ENCODE data around the gene OR51E2.
A peak's percentile ranks its signal among the peaks of the same experiment; 100 is the strongest.

Gene OR51E2

DNA sequence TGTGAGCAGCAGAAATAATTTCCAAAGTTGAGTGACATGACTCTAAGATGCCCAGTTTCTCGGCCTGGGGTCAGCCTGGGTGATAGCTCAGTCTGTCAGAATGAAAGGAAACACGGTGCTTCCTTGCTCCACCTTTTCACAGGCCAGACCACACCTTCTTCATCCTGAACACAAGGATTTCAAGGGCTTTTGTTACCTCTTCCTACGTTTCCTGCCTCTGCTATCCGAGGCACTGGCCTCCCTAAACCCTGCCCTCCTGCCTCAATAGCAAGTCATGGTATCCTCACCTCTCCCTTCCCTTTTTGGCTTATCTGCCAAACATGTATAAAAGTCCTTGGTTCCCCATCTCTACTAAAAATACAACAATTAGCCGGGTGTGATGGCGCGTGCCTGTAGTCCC, 55.6 kb downstream of the OR51E2 start:
- TF ChIP-seq Cebpa-rat (IDR thresholded peaks at IDR 0.05): no peak
- H3K27ac ChIP-seq: no peak overlapping the region
- no peak overlapping the region for H3K9ac ChIP-seq
- H4K20me1 ChIP-seq: no peaks in the 10 kb centered on the region
- H3K36me3 ChIP-seq: no peaks in the 10 kb centered on the region
- peaks cover 9% of the 10 kb centered on the region; the same call in 1 of the 2 replicates for H3K4me1 ChIP-seq
- H3K4me2 ChIP-seq: no peak overlapping the region
- H3K27me3 ChIP-seq: no peaks in the 10 kb centered on the region
- H3K9me3 ChIP-seq: no peaks in the 10 kb centered on the region
- no peak overlapping the region for H3K4me3 ChIP-seq

DNA sequence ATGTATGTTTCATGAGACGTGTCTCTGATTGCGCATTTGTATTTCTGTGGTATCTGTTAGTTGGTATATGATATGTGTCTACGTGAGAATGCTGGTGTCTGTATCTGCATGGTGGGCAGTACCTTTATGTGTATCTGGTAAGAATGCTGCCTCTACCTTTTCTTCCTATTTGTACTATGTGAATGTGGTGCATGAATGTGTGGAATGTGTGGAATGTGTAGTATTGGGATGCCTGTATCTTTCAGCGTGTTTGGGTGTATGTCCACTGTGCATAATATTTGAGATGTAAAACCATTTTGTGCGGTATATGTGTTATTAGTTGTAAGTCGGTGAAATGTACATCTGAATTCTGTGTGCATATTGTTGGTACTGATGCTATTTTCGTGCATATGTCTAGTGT, 56.2 kb downstream of the OR51E2 start:
- no peak overlapping the region for H3K4me3 ChIP-seq
- no peak for TF ChIP-seq Cebpa-rat (IDR thresholded peaks at IDR 0.05)
- no peak overlapping the region for H3K4me2 ChIP-seq
- H3K27ac ChIP-seq: no peak overlapping the region
- H3K9ac ChIP-seq: no peak overlapping the region
- peaks cover 9% of the 10 kb centered on the region; the same call in 1 of the 2 replicates for H3K4me1 ChIP-seq
- no peaks in the 10 kb centered on the region for H3K27me3 ChIP-seq
- no peaks in the 10 kb centered on the region for H3K9me3 ChIP-seq
- no peaks in the 10 kb centered on the region for H4K20me1 ChIP-seq
- H3K36me3 ChIP-seq: no peaks in the 10 kb centered on the region

DNA sequence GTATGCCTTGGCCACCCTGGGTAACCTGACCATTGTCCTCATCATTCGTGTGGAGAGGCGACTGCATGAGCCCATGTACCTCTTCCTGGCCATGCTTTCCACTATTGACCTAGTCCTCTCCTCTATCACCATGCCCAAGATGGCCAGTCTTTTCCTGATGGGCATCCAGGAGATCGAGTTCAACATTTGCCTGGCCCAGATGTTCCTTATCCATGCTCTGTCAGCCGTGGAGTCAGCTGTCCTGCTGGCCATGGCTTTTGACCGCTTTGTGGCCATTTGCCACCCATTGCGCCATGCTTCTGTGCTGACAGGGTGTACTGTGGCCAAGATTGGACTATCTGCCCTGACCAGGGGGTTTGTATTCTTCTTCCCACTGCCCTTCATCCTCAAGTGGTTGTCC, 57.7 kb downstream of the OR51E2 start:
- H4K20me1 ChIP-seq: no peaks in the 10 kb centered on the region
- no peak overlapping the region for H3K4me2 ChIP-seq
- H3K9me3 ChIP-seq: no peaks in the 10 kb centered on the region
- no peak overlapping the region for H3K27ac ChIP-seq
- H3K36me3 ChIP-seq: no peaks in the 10 kb centered on the region
- H3K4me1 ChIP-seq: peaks cover 9% of the 10 kb centered on the region; the same call in 1 of the 2 replicates
- no peak overlapping the region for H3K4me3 ChIP-seq
- TF ChIP-seq Cebpa-rat (IDR thresholded peaks at IDR 0.05): no peak
- no peaks in the 10 kb centered on the region for H3K27me3 ChIP-seq
- no peak overlapping the region for H3K9ac ChIP-seq

DNA sequence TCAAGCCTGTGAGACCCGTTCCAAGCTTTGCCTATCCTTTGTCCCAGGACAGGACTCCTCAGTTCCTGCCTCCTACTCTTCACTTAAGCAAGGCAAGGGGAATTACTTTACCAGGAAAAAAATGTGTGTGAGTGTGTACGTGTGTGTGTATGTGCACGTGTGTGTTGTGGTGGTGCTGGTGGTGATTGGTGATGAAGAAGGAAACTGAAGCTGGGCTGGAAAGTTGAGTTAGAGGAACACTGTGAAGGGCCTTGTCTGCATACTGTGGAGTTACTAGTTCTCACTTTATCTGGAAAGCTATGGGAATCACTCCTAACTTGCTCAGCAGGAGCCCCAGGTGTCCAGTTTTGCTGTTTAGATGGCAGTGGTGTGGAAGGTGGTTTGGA, 60.0 kb downstream of the OR51E2 start:
- Histone ChIP-seq H3K4me2 (no peak overlapping the region), H3K9me3 (no peaks in the 10 kb centered on the region), H3K36me3 (no peaks in the 10 kb centered on the region), H3K4me3 (no peak overlapping the region), H3K27me3 (no peaks in the 10 kb centered on the region), H3K27ac (no peak overlapping the region), H3K4me1 (peaks cover 3% of the 10 kb centered on the region; the same call in 1 of the 2 replicates), H4K20me1 (no peaks in the 10 kb centered on the region), H3K9ac (no peak overlapping the region)
- no peak for TF ChIP-seq Cebpa-rat (IDR thresholded peaks at IDR 0.05)

DNA sequence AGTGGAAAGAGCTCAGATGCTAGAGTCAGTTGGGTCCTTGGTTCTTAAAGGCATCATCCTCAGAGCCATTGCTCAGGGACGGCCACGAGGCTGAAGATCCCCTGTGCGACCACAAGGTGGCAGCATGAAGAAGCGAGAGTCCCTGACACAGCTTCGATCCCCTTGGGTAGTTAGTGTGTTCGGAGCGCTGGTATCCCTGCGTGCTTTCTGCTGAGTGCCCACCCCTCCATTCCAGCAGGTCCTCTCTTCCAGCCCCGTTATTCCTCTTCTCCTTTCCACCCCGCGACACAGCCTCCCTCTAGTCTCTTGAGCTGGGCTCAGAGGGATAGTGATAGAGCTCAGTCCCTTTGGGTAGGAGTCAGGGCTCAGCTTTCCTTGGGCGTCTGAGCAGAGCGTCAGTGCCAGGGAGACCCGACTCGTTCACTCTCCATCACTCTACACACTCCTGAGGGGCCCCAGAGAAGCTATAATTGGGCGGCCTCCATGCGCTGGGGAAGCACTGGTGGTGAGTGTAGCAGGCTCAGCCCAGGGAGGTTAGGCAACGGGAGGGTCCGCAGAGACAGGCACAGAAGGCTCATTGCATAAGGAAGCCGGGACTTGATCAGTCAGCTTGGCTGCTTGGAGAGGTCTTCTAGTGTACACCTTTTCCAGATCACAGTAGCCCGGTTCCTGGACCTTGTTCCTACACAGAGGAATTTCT, 60.5 kb downstream of the OR51E2 start, which contains the start of gene OR51D1:
Gene OR51D1, plus strand, starts transcription at position 516 of the 700 bp plus-strand sequence. CDS start 2,314 bp downstream, outside the sequence.
- H4K20me1 ChIP-seq: no peaks in the 10 kb centered on the region
- no peaks in the 10 kb centered on the region for H3K36me3 ChIP-seq
- no peaks in the 10 kb centered on the region for H3K27me3 ChIP-seq
- no peak within 1 kb of the TSS for H3K4me3 ChIP-seq
- H3K9ac ChIP-seq: no peak within 1 kb of the TSS
- H3K9me3 ChIP-seq: no peaks in the 10 kb centered on the region
- H3K27ac ChIP-seq: no peak within 1 kb of the TSS
- no peak for TF ChIP-seq Cebpa-rat (IDR thresholded peaks at IDR 0.05)
- H3K4me2 ChIP-seq: peak within 1 kb of the TSS; percentile 47
- no peaks in the 10 kb centered on the region for H3K4me1 ChIP-seq

DNA sequence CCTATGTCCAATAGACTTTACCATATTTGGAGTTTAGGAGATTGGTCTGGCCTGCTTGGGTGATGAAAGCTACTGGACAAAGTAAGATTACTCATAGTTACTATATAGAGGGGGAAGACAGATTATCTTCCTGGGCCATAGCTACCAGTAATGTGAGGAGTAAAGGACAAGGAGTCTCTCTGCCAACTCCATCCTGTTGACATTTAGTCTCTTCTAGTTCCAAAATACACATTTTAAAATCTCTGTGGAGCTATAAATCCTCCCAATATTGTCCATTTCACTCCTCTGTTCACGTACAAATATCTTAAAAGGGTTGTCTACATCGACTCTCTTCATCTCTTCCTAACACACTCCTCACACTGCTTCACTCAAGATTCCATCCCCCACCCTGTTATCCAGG, 61.5 kb downstream of the OR51E2 start:
- H3K36me3 ChIP-seq: no peaks in the 10 kb centered on the region
- H3K9ac ChIP-seq: no peak overlapping the region
- no peaks in the 10 kb centered on the region for H3K4me1 ChIP-seq
- no peaks in the 10 kb centered on the region for H4K20me1 ChIP-seq
- H3K4me3 ChIP-seq: no peak overlapping the region
- no peaks in the 10 kb centered on the region for H3K9me3 ChIP-seq
- H3K4me2 ChIP-seq: no peak overlapping the region
- H3K27ac ChIP-seq: no peak overlapping the region
- no peak for TF ChIP-seq Cebpa-rat (IDR thresholded peaks at IDR 0.05)
- H3K27me3 ChIP-seq: no peaks in the 10 kb centered on the region
